CD8-positive, alpha-beta memory T cell (primary cell): ENCODE results near the gene NKD2. TPM values are rescaled to one million over a fixed set of nuclear protein-coding genes. Genes with fewer than 3 reads are reported as not detected.

ENCODE experiments used
- CTCF ChIA-PET: fragments of 350-600 bp; sonication (Branson Sonifier 250); formaldehyde crosslinking; loops from one replicate; lab custom pipeline; 2021; ENCODE audit warnings: antibody characterized with exemption; lab: Charles Lee
- POLR2A ChIA-PET: fragments of 350-600 bp; sonication (Branson Sonifier 250); formaldehyde crosslinking; loops from one replicate; lab custom pipeline; 2021; ENCODE audit warnings: antibody characterized with exemption; lab: Charles Lee
- DNase-seq, 5 donors: peaks; one replicate each; pipeline versions ENCODE4 v3.0.0 to v3.0.0-alpha.2; 2020 to 2022; ENCODE audit warnings: mixed read lengths in 1 of 5
- H3K27ac ChIP-seq: one replicate; pipeline ENCODE4 v1.7.0; 2013; ENCODE audit warnings: low read depth, mild to moderate bottlenecking, low read length, moderate library complexity
- H3K27me3 ChIP-seq: 2 replicates; pipeline ENCODE4 v1.7.0; 2013; ENCODE audit warnings: low read length, mild to moderate bottlenecking; ENCODE audit not compliant: insufficient read depth, poor library complexity, severe bottlenecking
- H3K36me3 ChIP-seq: 2 replicates; pipeline ENCODE4 v1.7.0; 2013; ENCODE audit warnings: mild to moderate bottlenecking, low read length, moderate library complexity; ENCODE audit not compliant: insufficient read depth
- H3K4me1 ChIP-seq: 2 replicates; pipeline ENCODE4 v1.7.0; 2013; ENCODE audit warnings: mild to moderate bottlenecking, low read length, moderate library complexity; ENCODE audit not compliant: insufficient read depth
- H3K4me3 ChIP-seq: 2 replicates; pipeline ENCODE4 v1.7.0; 2013; ENCODE audit warnings: mild to moderate bottlenecking, low read length
- H3K9me3 ChIP-seq: 2 replicates; pipeline ENCODE4 v1.7.0; 2013; ENCODE audit warnings: mild to moderate bottlenecking, low read length
- H3K27ac Mint-ChIP-seq, 8 donors: one replicate each; pipeline ENCODE4 v1.8.0; 2020 to 2021; ENCODE audit warnings: mixed read lengths in 8 of 8, mild to moderate bottlenecking in 6 of 8, inconsistent platforms in 3 of 8, moderate library complexity in 3 of 8
- H3K27me3 Mint-ChIP-seq, 2 donors: one replicate each; pipeline ENCODE4 v1.8.0; 2020 to 2021; ENCODE audit warnings: mixed read lengths in 2 of 2, mild to moderate bottlenecking in 1 of 2, moderate library complexity in 1 of 2
- H3K36me3 Mint-ChIP-seq, 3 donors: one replicate each; pipeline ENCODE4 v1.8.0; 2020 to 2021; ENCODE audit warnings: mixed read lengths in 3 of 3, inconsistent platforms in 1 of 3, mild to moderate bottlenecking in 1 of 3
- H3K4me1 Mint-ChIP-seq, 3 donors: one replicate each; pipeline ENCODE4 v1.8.0; 2020 to 2021; ENCODE audit warnings: mixed read lengths in 3 of 3, inconsistent platforms in 1 of 3, mild to moderate bottlenecking in 1 of 3
- H3K4me3 Mint-ChIP-seq, 7 donors: one replicate each; pipeline ENCODE4 v1.8.0; 2020 to 2021; ENCODE audit warnings: mixed read lengths in 7 of 7, mild to moderate bottlenecking in 6 of 7, moderate library complexity in 4 of 7, inconsistent platforms in 2 of 7
- H3K9me3 Mint-ChIP-seq, 5 donors: one replicate each; pipeline ENCODE4 v1.8.0; 2020 to 2022; ENCODE audit warnings: mixed read lengths in 5 of 5, mild to moderate bottlenecking in 3 of 5, moderate library complexity in 2 of 5, inconsistent platforms in 1 of 5
- polyA plus RNA-seq: library from polyadenylated mRNA; unstranded; fragments of 300-500 nt; fragmentation: Illumina TruSeq; gene quantifications from one replicate; pipeline ENCODE4 v1.2.3, GENCODE V29; 2021
- total RNA-seq, 2 experiments: library from RNA; stranded (reverse); gene quantifications; one replicate each; pipeline ENCODE4 v1.2.3, GENCODE V29; 2021

Gene NKD2
- total and polyA plus RNA-seq, 3 experiments from 2014 or later = 0.20 to 0.48 TPM; not detected in 1

DNA sequence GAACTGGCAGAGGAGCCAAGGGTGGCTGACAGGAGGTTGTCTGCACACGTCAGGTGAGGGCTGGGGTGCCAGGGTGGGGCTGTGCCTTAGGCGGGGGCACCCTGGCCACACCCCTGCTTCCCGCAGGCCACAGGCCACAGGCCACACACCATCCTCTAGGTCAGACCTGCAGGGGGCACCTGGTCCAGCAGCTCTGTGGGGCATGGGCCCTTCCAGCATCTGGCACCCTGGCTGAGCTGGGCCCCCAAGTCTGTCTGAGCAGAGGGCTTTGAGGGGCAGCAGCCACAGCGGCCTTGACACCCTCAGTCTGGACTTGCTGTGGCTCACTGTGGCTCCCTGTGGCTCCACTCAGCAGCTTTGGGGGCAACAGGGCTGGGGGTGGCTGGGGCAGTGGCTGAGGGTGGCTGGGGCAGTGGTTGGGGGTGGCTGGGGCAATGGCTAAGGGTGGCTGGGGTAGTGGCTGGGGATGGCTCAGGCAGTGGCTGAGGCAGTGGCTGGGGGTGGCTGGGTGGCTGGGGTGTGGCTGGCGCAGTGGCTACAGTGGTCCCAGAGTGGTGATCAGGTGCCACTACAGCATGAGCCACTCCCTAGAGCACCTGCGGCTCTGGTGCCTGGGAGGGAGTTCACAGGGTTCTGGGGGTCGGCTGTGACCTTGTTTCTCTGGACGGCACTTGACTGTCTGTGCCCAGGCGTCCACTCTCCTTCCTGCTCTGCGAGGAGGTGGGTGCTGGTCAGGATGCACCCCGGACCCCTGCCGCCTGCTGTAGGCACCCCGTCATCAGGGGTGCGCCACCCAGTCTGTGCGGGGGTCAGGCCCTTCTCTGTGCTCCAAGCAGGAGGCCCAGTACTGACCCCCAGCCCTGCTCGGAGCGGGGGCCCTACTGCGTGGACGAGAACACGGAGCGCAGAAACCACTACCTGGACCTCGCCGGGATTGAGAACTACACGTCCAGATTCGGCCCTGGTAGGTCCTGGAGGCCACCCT, 27.1 kb downstream of the NKD2 start:
- H3K27ac Mint-ChIP-seq = peak overlapping the region in 1 of 8 donors; percentile 84
- H3K27me3 Mint-ChIP-seq = peaks cover 1 to 10% of the 10 kb centered on the region in 2 donors
- peaks cover 0 to 1% (median 0%) of the 10 kb centered on the region in 3 donors for H3K4me1 Mint-ChIP-seq
- Histone ChIP-seq H3K36me3 (no peaks in the 10 kb centered on the region), H3K27ac (no peak overlapping the region), H3K4me3 (no peak overlapping the region), H3K9me3 (no peaks in the 10 kb centered on the region), H3K27me3 (no peaks in the 10 kb centered on the region), H3K4me1 (no peaks in the 10 kb centered on the region)
- ChIA-PET POLR2A (no interaction called here), CTCF (no interaction called here)
- H3K9me3 Mint-ChIP-seq = no peaks in the 10 kb centered on the region
- peaks cover 0 to 2% (median 0%) of the 10 kb centered on the region in 3 donors for H3K36me3 Mint-ChIP-seq
- no peak overlapping the region for H3K4me3 Mint-ChIP-seq
- DNase-seq = peak in 1 of 5 donors; percentile 47

DNA sequence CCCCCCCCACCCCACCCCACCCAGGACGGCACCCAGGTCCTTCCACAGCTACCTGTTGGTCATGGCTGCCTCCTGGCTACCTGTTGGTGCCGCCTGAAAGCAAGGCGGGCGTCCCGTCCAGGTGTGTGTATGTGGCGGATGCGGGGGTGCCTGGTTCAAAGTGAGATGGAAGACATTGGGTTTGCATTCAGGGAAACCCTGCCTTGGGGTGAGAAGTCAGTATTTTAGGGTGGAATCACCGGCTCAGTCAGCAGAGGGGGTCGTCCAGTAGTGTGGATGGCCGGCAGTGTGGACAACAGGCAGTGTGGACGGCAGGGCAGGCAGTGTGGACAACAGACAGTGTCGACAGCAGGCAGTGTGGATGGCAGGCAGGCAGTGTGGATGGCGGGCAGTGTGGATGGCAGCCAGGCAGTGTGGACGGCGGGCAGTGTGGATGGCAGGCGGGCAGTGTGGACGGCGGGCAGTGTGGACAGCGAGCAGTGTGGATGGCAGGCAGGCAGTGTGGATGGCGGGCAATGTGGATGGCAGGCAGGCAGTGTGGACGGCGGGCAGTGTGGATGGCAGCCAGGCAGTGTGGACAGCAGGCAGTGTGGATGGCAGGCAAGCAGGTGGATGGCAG, 28.0 kb downstream of the NKD2 start:
- ChIA-PET CTCF (no interaction called here), POLR2A (no interaction called here)
- H3K36me3 ChIP-seq = no peaks in the 10 kb centered on the region
- no peak overlapping the region for H3K27ac ChIP-seq
- H3K27me3 Mint-ChIP-seq = peaks cover 1 to 10% of the 10 kb centered on the region in 2 donors
- no peaks in the 10 kb centered on the region for H3K9me3 ChIP-seq
- H3K4me3 Mint-ChIP-seq = no peak overlapping the region
- peaks cover 0 to 2% (median 0%) of the 10 kb centered on the region in 3 donors for H3K36me3 Mint-ChIP-seq
- H3K27ac Mint-ChIP-seq = no peak overlapping the region
- H3K27me3 ChIP-seq = no peaks in the 10 kb centered on the region
- no peak overlapping the region for H3K4me3 ChIP-seq
- H3K4me1 ChIP-seq = no peaks in the 10 kb centered on the region
- H3K9me3 Mint-ChIP-seq = no peaks in the 10 kb centered on the region
- peaks cover 0 to 1% (median 0%) of the 10 kb centered on the region in 3 donors for H3K4me1 Mint-ChIP-seq
- peak in 1 of 5 donors; percentile 44 for DNase-seq

DNA sequence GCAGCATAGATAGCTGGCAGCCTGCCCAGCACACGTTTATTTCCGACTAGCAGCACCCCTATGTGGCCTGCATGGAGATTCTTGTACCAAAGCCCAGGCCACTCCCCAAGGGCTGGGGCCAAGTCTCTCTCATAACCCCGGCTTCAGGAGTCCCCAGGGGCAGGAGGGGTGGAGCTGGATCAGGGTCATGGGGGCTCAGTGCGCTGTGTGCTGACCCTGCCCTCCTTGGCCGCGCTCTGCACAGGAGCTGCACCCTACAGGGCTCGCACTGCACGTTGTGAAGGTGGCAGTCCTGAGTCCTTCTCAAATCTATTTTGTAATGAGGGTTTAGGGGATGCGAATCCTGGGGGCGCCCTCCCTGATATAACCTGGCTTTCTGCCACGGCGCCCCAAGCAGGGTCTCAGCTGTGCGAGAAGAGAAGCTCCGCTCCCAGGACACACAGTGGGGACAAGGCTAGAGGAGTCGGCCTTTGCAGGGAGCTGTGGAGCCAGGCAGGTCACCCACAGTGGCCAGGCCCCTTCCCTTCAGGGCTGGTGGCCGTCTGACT, 28.6 kb downstream of the NKD2 start:
- POLR2A ChIA-PET = no interaction called here
- no peak overlapping the region for H3K4me3 Mint-ChIP-seq

DNA sequence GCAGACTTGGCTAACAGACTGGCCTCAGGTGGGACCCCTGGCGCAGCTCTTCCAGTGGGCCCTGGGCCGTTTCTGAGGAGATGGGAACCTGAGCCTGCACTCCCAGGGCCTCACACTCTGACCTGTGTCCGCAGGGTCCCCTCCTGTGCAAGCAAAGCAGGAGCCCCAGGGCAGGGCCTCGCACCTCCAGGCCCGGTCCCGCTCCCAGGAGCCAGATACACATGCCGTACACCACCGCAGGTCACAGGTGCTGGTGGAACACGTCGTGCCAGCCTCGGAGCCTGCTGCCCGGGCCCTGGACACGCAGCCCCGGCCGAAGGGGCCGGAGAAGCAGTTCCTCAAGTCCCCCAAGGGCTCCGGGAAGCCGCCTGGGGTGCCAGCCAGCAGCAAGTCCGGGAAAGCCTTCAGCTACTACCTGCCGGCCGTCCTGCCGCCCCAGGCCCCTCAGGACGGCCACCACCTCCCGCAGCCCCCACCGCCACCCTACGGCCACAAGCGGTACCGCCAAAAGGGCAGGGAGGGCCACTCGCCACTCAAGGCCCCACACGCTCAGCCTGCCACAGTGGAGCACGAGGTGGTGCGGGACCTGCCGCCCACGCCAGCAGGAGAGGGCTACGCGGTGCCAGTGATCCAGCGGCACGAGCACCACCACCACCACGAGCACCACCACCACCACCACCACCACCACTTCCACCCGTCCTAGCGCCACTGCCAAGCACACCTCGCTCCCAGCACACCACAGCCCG, 29.2 kb downstream of the NKD2 start:
- Mint-ChIP-seq H3K9me3 (no peaks in the 10 kb centered on the region), H3K36me3 (peaks cover 0 to 2% (median 0%) of the 10 kb centered on the region in 3 donors), H3K4me3 (no peak overlapping the region), H3K4me1 (peaks cover 0 to 1% (median 0%) of the 10 kb centered on the region in 3 donors), H3K27ac (no peak overlapping the region), H3K27me3 (peaks cover 1 to 5% of the 10 kb centered on the region in 2 donors)
- Histone ChIP-seq H3K27ac (no peak overlapping the region), H3K36me3 (no peaks in the 10 kb centered on the region), H3K4me1 (no peaks in the 10 kb centered on the region), H3K27me3 (no peaks in the 10 kb centered on the region), H3K9me3 (no peaks in the 10 kb centered on the region), H3K4me3 (no peak overlapping the region)
- peak in 1 of 5 donors; percentile 38 for DNase-seq
- ChIA-PET CTCF (no interaction called here), POLR2A (no interaction called here)

More for the DNA sequence above, 28.6 kb downstream of the NKD2 start:
- H3K4me1 ChIP-seq = no peaks in the 10 kb centered on the region
- Mint-ChIP-seq H3K4me1 (peaks cover 0 to 1% (median 0%) of the 10 kb centered on the region in 3 donors), H3K36me3 (peaks cover 0 to 2% (median 0%) of the 10 kb centered on the region in 3 donors), H3K27me3 (peaks cover 1 to 8% of the 10 kb centered on the region in 2 donors), H3K27ac (no peak overlapping the region), H3K9me3 (no peaks in the 10 kb centered on the region)
- CTCF ChIA-PET = no interaction called here
- DNase-seq = peak in 1 of 5 donors; percentile 18
- H3K27ac ChIP-seq = no peak overlapping the region
- no peak overlapping the region for H3K4me3 ChIP-seq
- H3K27me3 ChIP-seq = no peaks in the 10 kb centered on the region
- no peaks in the 10 kb centered on the region for H3K9me3 ChIP-seq
- no peaks in the 10 kb centered on the region for H3K36me3 ChIP-seq

DNA sequence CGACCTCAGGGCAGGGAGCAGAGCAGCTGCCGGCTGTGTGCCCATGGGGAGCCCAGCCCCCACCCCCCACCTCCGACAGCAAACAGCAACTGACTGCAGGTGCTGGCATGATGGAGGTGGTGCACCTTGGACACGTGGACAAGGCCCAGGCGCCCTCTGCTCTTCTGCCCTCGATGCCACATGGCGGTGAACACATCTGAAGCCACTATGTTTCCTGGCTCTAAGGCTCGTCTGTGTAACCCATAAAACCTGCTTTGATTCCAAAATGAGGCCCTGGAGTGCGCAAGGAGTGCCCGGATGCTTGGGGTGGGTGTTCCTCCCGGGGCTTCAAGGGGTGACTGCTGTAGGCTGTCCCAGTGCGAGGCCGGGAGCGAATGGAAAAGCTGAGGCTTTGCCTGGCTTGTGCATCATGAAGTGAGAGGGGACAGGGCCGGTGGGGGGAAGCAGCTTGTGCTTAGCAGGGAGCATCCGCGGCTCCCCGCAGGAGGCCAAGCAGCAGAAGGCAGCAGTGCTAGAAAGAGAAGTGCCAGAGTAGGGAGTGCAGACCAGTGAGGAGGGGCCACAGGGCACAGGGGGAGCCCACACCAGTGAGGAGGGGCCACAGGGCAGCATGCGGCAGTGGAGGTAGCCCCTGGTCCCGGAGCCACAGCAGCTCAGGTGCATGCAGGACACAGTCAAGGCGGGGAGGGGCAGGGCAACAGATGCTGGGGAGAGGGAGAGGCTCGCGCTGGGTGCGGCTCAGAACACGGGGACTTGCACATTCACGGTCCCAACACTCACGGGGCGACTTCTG, 30.0 kb downstream of the NKD2 start:
- no peak overlapping the region for H3K27ac ChIP-seq
- H3K4me1 Mint-ChIP-seq = peaks cover 0 to 1% (median 0%) of the 10 kb centered on the region in 3 donors
- CTCF ChIA-PET = no interaction called here
- peak in 1 of 5 donors; percentile 30 for DNase-seq
- peaks cover 1 to 5% of the 10 kb centered on the region in 2 donors for H3K27me3 Mint-ChIP-seq
- POLR2A ChIA-PET = no interaction called here
- H3K27ac Mint-ChIP-seq = no peak overlapping the region
- no peaks in the 10 kb centered on the region for H3K9me3 ChIP-seq
- no peak overlapping the region for H3K4me3 Mint-ChIP-seq
- H3K36me3 ChIP-seq = no peaks in the 10 kb centered on the region
- no peak overlapping the region for H3K4me3 ChIP-seq
- H3K36me3 Mint-ChIP-seq = peaks cover 0 to 2% (median 0%) of the 10 kb centered on the region in 3 donors
- no peaks in the 10 kb centered on the region for H3K4me1 ChIP-seq
- H3K27me3 ChIP-seq = no peaks in the 10 kb centered on the region
- no peaks in the 10 kb centered on the region for H3K9me3 Mint-ChIP-seq

- ChIA-PET CTCF (no interaction called here), POLR2A (no interaction called here)
- Histone ChIP-seq H3K9me3 (no peaks in the 10 kb centered on the region), H3K4me1 (no peaks in the 10 kb centered on the region), H3K27ac (no peak overlapping the region), H3K27me3 (no peaks in the 10 kb centered on the region), H3K36me3 (no peaks in the 10 kb centered on the region), H3K4me3 (no peak overlapping the region)
- Mint-ChIP-seq H3K27ac (no peak overlapping the region), H3K36me3 (peaks cover 0 to 2% (median 0%) of the 10 kb centered on the region in 3 donors), H3K9me3 (peaks cover 0 to 1% (median 0%) of the 10 kb centered on the region in 5 donors), H3K27me3 (peaks cover 1 to 5% of the 10 kb centered on the region in 2 donors), H3K4me1 (peaks cover 0 to 1% (median 0%) of the 10 kb centered on the region in 3 donors), H3K4me3 (no peak overlapping the region)
- DNase-seq = peak in 1 of 5 donors; percentile 15
Measured at GRCh38 chr5:1039210-1039548, 30.6 kb downstream of the NKD2 start.

DNA sequence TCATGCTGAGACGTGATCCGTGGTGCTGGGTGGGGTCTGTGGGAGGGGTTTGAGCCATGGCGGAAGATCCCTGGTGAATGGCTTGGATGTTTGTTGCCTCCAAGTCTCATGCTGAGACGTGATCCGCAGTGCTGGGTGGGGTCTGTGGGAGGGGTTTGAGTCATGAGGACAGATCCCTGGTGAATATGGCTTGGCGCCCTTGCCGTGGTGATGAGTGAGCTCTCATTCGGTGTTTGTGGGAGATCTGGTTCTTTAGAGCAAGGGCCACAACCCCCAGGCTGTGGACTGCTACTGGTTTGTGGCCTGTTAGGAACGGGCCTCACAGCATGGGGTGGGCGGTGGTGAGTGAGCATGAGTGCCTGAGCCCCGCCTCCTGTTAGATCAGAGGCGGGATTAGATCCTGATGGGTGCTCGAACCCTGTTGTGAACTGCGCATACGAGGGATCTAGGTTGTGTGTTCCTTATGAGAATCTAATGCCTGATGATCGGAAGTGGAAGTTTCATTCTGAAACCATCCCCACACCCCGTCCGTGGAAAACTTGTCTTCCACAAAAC, 31.2 kb downstream of the NKD2 start:
- H3K36me3 ChIP-seq = no peaks in the 10 kb centered on the region
- H3K4me3 ChIP-seq = no peak overlapping the region
- peaks cover 0 to 1% (median 0%) of the 10 kb centered on the region in 5 donors for H3K9me3 Mint-ChIP-seq
- H3K4me3 Mint-ChIP-seq = no peak overlapping the region
- H3K27me3 ChIP-seq = no peaks in the 10 kb centered on the region
- H3K9me3 ChIP-seq = no peaks in the 10 kb centered on the region
- ChIA-PET CTCF (no interaction called here), POLR2A (no interaction called here)
- peaks cover 0 to 2% (median 0%) of the 10 kb centered on the region in 3 donors for H3K36me3 Mint-ChIP-seq
- no peaks in the 10 kb centered on the region for H3K4me1 ChIP-seq
- H3K4me1 Mint-ChIP-seq = peaks cover 0 to 2% (median 1%) of the 10 kb centered on the region in 3 donors
- H3K27me3 Mint-ChIP-seq = peaks cover 1 to 5% of the 10 kb centered on the region in 2 donors
- H3K27ac Mint-ChIP-seq = no peak overlapping the region
- peak in 1 of 5 donors; percentile 19 for DNase-seq
- no peak overlapping the region for H3K27ac ChIP-seq
